Renal cortical epithelial cell (primary cell): ENCODE data around the gene SAMMSON. TPM values are rescaled to one million over a fixed set of nuclear protein-coding genes. Genes with fewer than 3 reads are reported as not detected.

Experiments used
- DNase-seq: peaks from one replicate; pipeline ENCODE4 v3.0.0-alpha.2; 2011; ENCODE audit warnings: low read depth
- total RNA-seq: library from RNA; depleted of rRNA; stranded (reverse); fragments of >200 nt; gene quantifications from 2 replicates; pipeline ENCODE4 v1.2.3, GENCODE V29; 2014

Gene SAMMSON
- total RNA-seq, 1 donor from 2014 or later = not detected

GRCh38 chr3:70011582-70011981, 12.0 kb downstream of the SAMMSON start:
- DNase-seq = no peak

- DNase-seq = no peak
Observed at GRCh38 chr3:70020906-70021660, 21.6 kb downstream of the SAMMSON start.

GRCh38 chr3:70028361-70028760, 28.8 kb downstream of the SAMMSON start:
- DNase-seq = no peak

GRCh38 chr3:70038693-70039092, 39.2 kb downstream of the SAMMSON start:
- no peak for DNase-seq

- no peak for DNase-seq
Observed at GRCh38 chr3:70040386-70040785, 40.9 kb downstream of the SAMMSON start.

GRCh38 chr3:70042641-70043040, 43.1 kb downstream of the SAMMSON start:
- no peak for DNase-seq

GRCh38 chr3:70049761-70050160, 50.2 kb downstream of the SAMMSON start:
- peak; percentile 49 for DNase-seq

GRCh38 chr3:70053293-70053692, 53.8 kb downstream of the SAMMSON start:
- peak; percentile 19 for DNase-seq

- DNase-seq = no peak
Observed at GRCh38 chr3:70056081-70056480, 56.5 kb downstream of the SAMMSON start.

- no peak for DNase-seq
Observed at GRCh38 chr3:70057426-70057825, 57.9 kb downstream of the SAMMSON start.

- no peak for DNase-seq
Observed at GRCh38 chr3:70061096-70061495, 61.6 kb downstream of the SAMMSON start.

- DNase-seq = peak; percentile 45
Observed at GRCh38 chr3:70064194-70064779, 64.8 kb downstream of the SAMMSON start.

GRCh38 chr3:70065696-70066253, 66.2 kb downstream of the SAMMSON start:
- no peak for DNase-seq

- DNase-seq = no peak
Observed at GRCh38 chr3:70067860-70068521, 68.5 kb downstream of the SAMMSON start.

GRCh38 chr3:70069557-70069956, 70.0 kb downstream of the SAMMSON start:
- no peak for DNase-seq

GRCh38 chr3:70071138-70071537, 71.6 kb downstream of the SAMMSON start:
- no peak for DNase-seq

GRCh38 chr3:70072180-70072579, 72.6 kb downstream of the SAMMSON start:
- peak; percentile 4 for DNase-seq

- no peak for DNase-seq
Observed at GRCh38 chr3:70072754-70073153, 73.2 kb downstream of the SAMMSON start.

- no peak for DNase-seq
Observed at GRCh38 chr3:70075101-70075500, 75.6 kb downstream of the SAMMSON start.

- no peak for DNase-seq
Observed at GRCh38 chr3:70076396-70076795, 76.9 kb downstream of the SAMMSON start.

GRCh38 chr3:70078778-70079177, 79.2 kb downstream of the SAMMSON start:
- DNase-seq = no peak

GRCh38 chr3:70085613-70086012, 86.1 kb downstream of the SAMMSON start:
- no peak for DNase-seq

- no peak for DNase-seq
Observed at GRCh38 chr3:70086336-70086735, 86.8 kb downstream of the SAMMSON start.
